ENCODE data around the gene FHIP1B. TPM values are rescaled to one million over a fixed set of nuclear protein-coding genes. Genes with fewer than 3 reads are reported as not detected.

Gene FHIP1B
- total and polyA plus RNA-seq, 11 donors, result 13.1 to 30.3 (median 16.3) TPM

DNA sequence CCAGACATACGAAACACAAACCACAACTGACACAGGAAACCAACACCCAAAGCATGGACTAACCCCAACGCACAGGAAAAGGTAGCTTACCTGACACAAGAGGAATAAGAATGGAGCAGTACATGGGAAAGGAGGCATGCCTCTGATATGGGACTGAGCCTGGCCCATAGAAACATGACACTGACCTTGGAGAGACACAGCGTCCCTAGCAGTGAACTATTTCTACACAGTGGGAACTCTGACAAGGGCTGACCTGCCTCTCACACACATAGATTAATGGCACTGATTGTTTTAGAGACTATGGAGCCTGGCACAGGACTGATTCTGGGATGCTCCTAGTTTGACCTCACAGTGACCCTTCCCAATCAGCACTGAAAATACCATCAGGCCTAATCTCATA, 37.2 kb upstream of the FHIP1B start:
- Histone ChIP-seq H3K4me3 (no peak overlapping the region), H3K27ac (no peak overlapping the region), H3K27me3 (peaks cover 0 to 3% (median 0%) of the 10 kb centered on the region in 9 donors), H3K36me3 (no peaks in the 10 kb centered on the region), H3K9me3 (peaks cover 0 to 4% (median 0%) of the 10 kb centered on the region in 12 donors), H3K4me1 (peaks cover 0 to 21% (median 4%) of the 10 kb centered on the region in 12 donors)
- no peak for TF ChIP-seq CTCF (IDR thresholded peaks at IDR 0.05)
- no peak for TF ChIP-seq POLR2A (IDR thresholded peaks at IDR 0.05)
- peak in 2 of 4 donors; percentile 43 to 66 for ATAC-seq
- DNase-seq, result no peak
- intact Hi-C loops (cut with DNase I), result no loop called here
- WGBS, 4 donors, result 50 to 80% (median 60%) methylated on average over 2 to 3 of the region's 3 CpGs

GRCh38 chr11:6270584-6271246, 36.3 kb upstream of the FHIP1B start:
- WGBS, 4 donors, result 80 to 90% (median 86%) methylated on average over 41 of the region's 41 CpGs
- Histone ChIP-seq H3K9me3 (no peaks in the 10 kb centered on the region), H3K27ac (no peak overlapping the region), H3K4me1 (peaks cover 0 to 21% (median 4%) of the 10 kb centered on the region in 12 donors), H3K36me3 (no peaks in the 10 kb centered on the region), H3K4me3 (peak overlapping the region in 1 of 12 donors; percentile 10), H3K27me3 (peaks cover 0 to 3% (median 0%) of the 10 kb centered on the region in 9 donors)
- TF ChIP-seq CTCF (IDR thresholded peaks at IDR 0.05) (no peak), POLR2A (IDR thresholded peaks at IDR 0.05) (no peak)
- intact Hi-C loops (cut with DNase I), result no loop called here
- DNase-seq (no peak), ATAC-seq (no peak)

- no peak overlapping the region for H3K27ac ChIP-seq
- DNase-seq, result no peak
- TF ChIP-seq POLR2A (IDR thresholded peaks at IDR 0.05) (no peak), CTCF (IDR thresholded peaks at IDR 0.05) (peak in 2 of 12 donors; percentile 11 to 15)
- H3K4me1 ChIP-seq, result peaks cover 0 to 21% (median 4%) of the 10 kb centered on the region in 12 donors
- no peak for ATAC-seq
- WGBS, 4 donors, result 68 to 94% (median 89%) methylated on average over 19 to 24 of the region's 24 CpGs
- no peak overlapping the region for H3K4me3 ChIP-seq
- H3K9me3 ChIP-seq, result no peaks in the 10 kb centered on the region
- no peaks in the 10 kb centered on the region for H3K27me3 ChIP-seq
- intact Hi-C loops (cut with DNase I), result no loop called here
- no peaks in the 10 kb centered on the region for H3K36me3 ChIP-seq
These were observed 35.6 kb upstream of the FHIP1B start for GRCh38 chr11:6269994-6270393.

DNA sequence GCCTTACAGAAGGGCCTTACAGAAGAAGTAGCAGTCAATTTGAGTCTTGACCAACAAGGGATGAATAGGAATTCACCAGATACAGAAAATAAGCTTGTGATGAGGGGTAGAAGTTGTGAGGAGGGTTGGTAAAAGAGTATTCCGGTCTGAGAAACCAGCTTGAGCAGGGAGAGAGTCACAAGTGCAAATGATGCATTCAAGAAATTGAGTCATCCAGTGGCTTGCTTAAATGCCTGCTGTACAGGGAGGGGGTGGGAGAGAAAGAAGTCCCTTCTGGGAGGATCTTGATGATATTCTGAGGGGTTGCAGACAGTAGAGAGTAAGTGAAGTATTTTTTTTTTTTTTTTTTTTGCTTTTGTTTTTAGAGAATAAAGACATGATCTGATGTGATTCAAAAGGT, 34.4 kb upstream of the FHIP1B start:
- Histone ChIP-seq H3K36me3 (no peaks in the 10 kb centered on the region), H3K9me3 (no peaks in the 10 kb centered on the region), H3K27ac (no peak overlapping the region), H3K4me1 (peaks cover 0 to 21% (median 4%) of the 10 kb centered on the region in 12 donors), H3K4me3 (no peak overlapping the region), H3K27me3 (peaks cover 0 to 4% (median 0%) of the 10 kb centered on the region in 9 donors)
- ATAC-seq (no peak), DNase-seq (no peak)
- TF ChIP-seq POLR2A (IDR thresholded peaks at IDR 0.05), result no peak
- no peak for TF ChIP-seq CTCF (IDR thresholded peaks at IDR 0.05)
- 72 to 87% (median 77%) methylated on average over 1 of the region's 1 CpG for WGBS, 4 donors
- intact Hi-C loops (cut with DNase I), result no loop called here

Data from heart left ventricle (tissue), 16 donors.